ENCODE data around the gene NR1I3.

The NR1I3 gene

DNA sequence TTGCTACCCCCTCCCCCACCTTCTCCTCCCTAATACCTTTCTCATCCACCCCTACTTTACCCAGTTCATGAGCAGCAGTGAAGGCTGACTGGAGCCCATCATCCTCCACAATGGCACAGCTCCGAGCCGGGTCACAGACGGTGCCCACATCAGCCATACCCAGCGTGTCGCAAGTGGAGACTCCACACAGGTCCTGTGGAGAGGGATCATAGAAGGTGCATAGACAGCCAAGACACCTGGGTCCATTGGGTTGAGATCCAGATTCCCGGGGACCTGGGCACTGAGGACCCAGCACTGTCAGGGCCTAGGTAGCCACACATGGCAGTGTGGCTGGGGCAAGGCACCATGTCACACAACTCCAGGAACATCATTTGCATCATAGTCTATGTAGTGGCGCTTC lies 41.9 kb downstream of the NR1I3 start:
- DNase-seq (ENCODE audit: low spot score), result no peak

DNA sequence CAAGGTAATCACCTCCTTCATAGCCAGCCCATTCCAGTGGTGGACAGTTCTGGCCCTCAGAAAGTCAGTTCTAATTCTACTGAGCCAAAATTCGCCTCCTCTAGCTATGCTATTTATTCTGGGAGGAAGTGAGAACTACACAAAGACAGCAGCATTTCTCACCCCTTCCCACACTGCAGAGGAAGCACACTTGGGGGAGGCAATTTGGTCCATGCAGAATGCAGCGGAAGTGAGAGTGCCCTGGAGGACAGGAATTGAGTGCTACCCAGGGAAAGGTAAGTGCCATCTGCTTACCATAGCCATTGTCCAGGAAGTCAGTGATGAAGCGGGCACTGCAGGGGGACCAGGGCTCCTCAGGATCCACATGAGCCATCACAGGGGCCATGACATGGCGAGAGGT lies 42.8 kb downstream of the NR1I3 start:
- no peak for DNase-seq (ENCODE audit: low spot score)

DNA sequence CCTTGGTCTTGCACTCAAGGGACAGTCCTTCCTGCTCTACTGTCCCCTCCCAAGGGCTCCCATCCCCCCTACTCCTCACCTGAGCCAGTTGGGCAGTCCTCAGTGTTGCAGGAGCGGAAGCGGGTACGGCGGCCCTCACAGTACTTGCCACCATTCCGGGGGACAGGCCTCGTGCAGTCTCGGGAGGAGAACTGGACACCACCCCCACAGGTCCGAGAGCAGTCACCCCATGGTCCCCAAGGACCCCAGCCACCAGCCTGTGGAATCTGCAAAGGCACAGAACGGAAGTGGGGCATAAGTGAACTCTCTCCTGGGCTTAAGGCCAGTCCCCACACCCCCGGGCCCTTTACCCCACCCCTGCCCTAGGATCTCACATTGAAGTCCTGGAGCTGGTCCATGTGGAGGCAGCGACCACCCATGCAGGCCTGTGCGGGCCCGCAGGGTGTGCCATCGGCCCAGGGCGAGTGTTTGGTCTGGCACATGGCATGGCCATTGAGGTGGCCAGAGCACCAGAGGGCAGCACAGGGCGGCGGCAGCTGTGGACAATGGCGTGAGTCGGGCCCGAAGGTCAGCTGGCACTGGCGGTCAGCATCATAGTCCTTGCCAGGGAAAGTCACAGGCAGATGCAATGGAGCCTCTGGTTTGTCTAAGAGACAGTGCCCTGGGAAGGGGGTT lies 44.3 kb downstream of the NR1I3 start:
- no peak for DNase-seq (ENCODE audit: low spot score)

- no peak for DNase-seq (ENCODE audit: low spot score)
Observed at GRCh38 chr1:161192476-161193465, 45.2 kb downstream of the NR1I3 start.

GRCh38 chr1:161191971-161192370 lies 46.0 kb downstream of the NR1I3 start:
- DNase-seq (ENCODE audit: low spot score), result no peak

DNA sequence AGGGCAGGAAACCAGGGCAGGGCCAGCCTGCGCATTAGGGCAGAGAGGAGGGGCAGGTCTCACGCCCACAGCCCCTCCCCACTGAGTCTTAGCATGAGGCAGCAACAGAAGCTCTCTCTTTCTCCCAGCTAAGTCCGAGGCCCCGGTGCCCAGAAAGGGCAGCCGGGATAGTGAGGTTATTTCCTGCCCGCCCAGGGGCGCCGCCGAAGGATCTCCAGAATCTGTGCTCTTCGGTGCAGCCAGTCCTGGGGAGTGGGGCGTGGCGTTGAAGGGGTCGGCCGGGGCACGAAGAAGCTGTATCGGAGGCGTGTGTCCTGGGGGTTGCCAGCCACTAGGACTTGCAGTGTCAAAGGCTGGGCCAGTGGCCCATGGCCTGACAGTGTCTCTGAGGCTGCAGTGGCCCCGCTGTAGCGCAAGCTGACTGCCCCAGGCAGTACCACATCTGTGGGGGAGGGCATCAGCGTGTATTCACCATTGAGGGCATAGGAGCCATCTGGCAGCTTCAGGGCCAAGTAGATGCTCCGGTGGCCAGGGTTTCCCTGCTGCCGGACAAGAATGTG lies 47.0 kb downstream of the NR1I3 start:
- DNase-seq (ENCODE audit: low spot score), result no peak

DNA sequence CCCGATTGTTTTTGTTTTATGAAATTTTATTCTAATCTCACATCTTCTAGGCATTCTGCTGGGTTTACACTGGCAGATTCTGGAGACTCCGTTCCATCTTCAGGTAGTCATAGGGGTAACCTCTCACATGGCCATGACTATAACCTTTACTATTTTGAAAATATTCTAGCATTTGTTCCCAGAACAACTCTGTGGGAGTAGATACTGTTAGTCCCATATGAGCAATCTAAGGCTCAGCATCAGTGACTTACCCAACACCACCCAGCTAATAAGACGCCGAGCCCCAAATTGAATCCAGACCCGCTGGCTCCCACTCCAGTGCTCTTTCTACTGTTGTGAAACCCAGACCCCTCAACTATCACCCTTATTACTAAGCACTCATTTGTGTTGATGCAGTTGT lies 49.0 kb downstream of the NR1I3 start:
- DNase-seq (ENCODE audit: low spot score), result no peak

GRCh38 chr1:161188381-161188780 lies 49.6 kb downstream of the NR1I3 start:
- no peak for DNase-seq (ENCODE audit: low spot score)

DNA sequence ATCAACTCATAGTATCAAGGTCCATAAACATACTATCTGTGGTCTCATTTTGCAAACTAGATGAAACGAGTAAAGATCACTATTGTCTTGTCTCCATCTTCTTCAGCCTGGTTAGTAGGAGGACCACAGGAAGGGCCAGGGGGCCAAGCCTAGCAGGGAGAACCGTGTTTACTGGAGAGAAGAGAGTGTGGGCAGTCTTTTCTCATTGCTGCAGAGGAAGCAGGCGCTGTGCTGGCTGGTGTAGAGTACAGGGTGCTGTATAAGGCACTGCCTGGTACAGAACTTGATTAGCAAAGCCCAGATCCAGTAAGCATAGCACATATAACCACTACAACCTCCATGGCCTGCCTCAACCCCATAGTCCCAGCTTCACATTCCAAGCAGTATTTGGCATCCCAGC lies 50.7 kb downstream of the NR1I3 start:
- DNase-seq (ENCODE audit: low spot score), result no peak

DNA sequence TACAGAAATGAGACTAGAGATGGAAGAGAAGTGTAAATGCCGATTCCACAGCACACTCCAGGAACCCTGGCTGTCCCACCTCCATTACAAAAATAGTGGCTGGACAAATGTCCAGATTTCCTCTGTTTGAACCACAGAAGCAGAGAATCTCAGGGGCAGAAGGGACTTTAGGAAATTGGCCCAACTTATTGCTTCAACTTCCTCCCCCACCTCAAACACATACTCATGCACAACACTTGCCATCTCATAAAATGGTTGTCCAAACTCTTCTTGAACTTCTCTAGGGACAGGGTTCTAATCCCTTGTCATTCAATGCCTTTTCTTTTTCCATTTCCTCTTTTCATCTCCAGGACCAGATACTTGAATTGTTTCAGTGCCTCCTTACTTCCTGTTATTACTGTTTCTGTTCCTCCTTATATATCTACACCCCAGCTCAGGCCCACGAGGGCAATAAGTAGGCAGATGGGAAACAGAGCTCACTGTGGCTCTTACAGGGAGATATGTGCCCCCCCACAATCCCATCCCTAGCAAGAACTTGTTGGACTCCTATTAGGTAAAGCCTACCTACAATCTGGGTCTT lies 52.2 kb downstream of the NR1I3 start:
- no peak for DNase-seq (ENCODE audit: low spot score)

- DNase-seq (ENCODE audit: low spot score), result no peak
Observed at GRCh38 chr1:161185282-161185682, 52.7 kb downstream of the NR1I3 start.

GRCh38 chr1:161182214-161182613 lies 55.8 kb downstream of the NR1I3 start:
- no peak for DNase-seq (ENCODE audit: low spot score)

GRCh38 chr1:161180639-161181038 lies 57.4 kb downstream of the NR1I3 start:
- no peak for DNase-seq (ENCODE audit: low spot score)

- no peak for DNase-seq (ENCODE audit: low spot score)
Observed at GRCh38 chr1:161179698-161180097, 58.3 kb downstream of the NR1I3 start.

All from left forelimb (tissue), 1 donor.